ENCODE results near the gene KRTAP5-7.

DNA sequence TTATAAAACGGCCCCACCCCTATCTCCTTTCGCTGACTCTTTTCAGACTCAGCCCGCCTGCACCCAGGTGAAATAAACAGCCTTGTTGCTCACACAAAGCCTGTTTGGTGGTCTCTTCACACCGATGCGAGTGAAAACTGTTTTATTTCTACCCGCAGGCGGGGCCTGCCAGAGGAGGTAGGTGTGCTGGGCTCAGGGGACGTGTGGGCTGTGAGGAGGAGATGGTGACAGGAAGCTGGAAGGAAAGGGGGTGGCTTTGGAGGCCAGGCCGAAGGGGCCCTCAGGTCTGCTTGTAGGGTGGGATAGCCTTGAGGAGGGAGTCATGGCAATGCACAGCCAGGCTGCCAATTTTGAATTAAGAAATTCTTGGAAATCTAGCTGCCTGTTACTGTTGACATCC, 21.3 kb upstream of the KRTAP5-7 start:
- TF ChIP-seq CTCF (IDR thresholded peaks at IDR 0.05; ENCODE audit: low read depth, low read length, missing input control): no peak
- TF ChIP-seq REST (IDR thresholded peaks at IDR 0.05): no peak
- no peak for TF ChIP-seq FOXA1 (IDR thresholded peaks at IDR 0.05)
- no peak for TF ChIP-seq RAD21 (IDR thresholded peaks at IDR 0.05)
